Brain microvascular endothelial cell (primary cell): ENCODE measurements around the gene BRD2.

ENCODE experiments used
- DNase-seq: peaks from one replicate; pipeline ENCODE4 v3.0.0-alpha.2; 2020
- H3K27ac ChIP-seq: fragments of 250-450 bp; sonication (Bioruptor Pico); 2 replicates; pipeline ENCODE4 v1.5.1; 2020; ENCODE audit warnings: mild to moderate bottlenecking, moderate library complexity
- H3K27me3 ChIP-seq: fragments of 250-450 bp; sonication (Bioruptor Pico); replicated peaks from 2 replicates; pipeline ENCODE4 v1.5.1; 2020; ENCODE audit warnings: mild to moderate bottlenecking
- H3K36me3 ChIP-seq: fragments of 250-450 bp; sonication (Bioruptor Pico); replicated peaks from 2 replicates; pipeline ENCODE4 v1.5.1; 2020; ENCODE audit warnings: mild to moderate bottlenecking
- H3K4me3 ChIP-seq: 2 replicates; pipeline ENCODE4 v1.5.1; 2011; ENCODE audit warnings: low read depth, mild to moderate bottlenecking, control low read depth, low read length, moderate library complexity
- in situ Hi-C: cut with HindIII; loops from 2 replicates; pipeline ENCODE4 v1.10.0; 2017; ENCODE audit warnings: low sequenced_read_pairs, low pct_ligation_motif_present
- TF ChIP-seq, protein P1 (sequence below): IDR thresholded peaks from 2 replicates; pipeline ENCODE4 v1.5.1; 2011; ENCODE audit warnings: low read depth, mild to moderate bottlenecking, moderate library complexity, low read length, control low read depth, inconsistent platforms; ENCODE audit errors: missing control alignments

Gene BRD2

DNA sequence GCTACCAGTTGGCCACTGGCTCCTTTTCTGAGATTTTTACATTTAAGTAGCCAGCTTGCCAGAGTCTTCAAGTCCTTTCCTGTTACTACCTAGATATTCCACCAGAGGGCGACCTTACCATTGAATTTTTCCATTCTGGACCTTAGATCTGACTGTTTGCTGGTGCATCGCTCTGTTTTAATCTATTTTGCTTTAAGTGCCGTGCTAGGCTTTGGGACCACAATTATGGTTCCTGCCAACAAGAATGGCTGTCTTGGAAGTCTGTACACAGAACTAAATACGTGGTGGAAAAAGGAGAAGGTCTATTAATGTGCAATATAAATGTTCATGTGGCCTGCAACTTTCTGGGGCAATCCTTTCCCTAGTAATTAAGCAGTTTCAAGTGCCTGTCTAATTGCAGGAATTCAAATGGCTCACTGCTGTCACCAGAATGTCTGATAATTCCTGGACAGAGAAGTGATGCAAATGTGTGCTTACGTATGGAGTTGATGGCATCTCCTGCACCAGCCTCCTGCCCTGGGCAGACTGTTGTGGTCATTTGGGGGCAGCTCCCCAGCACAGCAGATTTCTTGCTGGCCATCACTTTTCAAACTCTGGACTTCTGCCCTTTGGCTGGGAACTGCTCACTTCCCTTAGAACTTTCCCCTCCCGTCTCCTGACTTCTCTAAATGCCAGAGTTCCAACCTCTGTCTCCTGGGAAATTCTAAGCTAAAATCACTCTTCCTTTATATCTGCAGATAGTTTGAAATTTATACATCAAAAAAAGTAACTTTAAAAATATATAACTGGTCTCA, 46.6 kb downstream of the BRD2 start:
- TF ChIP-seq, protein P1, sequence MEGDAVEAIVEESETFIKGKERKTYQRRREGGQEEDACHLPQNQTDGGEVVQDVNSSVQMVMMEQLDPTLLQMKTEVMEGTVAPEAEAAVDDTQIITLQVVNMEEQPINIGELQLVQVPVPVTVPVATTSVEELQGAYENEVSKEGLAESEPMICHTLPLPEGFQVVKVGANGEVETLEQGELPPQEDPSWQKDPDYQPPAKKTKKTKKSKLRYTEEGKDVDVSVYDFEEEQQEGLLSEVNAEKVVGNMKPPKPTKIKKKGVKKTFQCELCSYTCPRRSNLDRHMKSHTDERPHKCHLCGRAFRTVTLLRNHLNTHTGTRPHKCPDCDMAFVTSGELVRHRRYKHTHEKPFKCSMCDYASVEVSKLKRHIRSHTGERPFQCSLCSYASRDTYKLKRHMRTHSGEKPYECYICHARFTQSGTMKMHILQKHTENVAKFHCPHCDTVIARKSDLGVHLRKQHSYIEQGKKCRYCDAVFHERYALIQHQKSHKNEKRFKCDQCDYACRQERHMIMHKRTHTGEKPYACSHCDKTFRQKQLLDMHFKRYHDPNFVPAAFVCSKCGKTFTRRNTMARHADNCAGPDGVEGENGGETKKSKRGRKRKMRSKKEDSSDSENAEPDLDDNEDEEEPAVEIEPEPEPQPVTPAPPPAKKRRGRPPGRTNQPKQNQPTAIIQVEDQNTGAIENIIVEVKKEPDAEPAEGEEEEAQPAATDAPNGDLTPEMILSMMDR: peak; percentile 74
- DNase-seq: peak; percentile 78
- H3K27me3 ChIP-seq: no peaks in the 10 kb centered on the region

DNA sequence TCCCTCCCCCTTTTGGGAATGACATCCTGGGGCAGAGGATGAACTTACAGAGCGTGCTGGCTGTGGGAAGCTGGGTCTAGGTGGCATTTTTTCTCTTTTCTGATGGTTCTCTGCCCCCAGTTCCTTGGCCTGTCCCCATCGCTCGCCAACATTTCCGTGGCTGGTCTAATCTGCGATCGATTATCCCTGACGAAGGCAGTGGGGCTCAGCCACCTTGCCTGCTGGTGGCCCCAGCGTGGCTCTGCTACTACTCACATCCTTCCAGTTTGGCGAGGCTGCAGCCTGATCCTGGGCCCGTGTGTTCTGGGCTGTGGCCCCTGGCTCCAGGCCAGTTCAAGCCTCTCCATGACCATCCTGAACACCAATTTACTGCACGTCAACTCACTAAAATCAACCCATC, 47.4 kb downstream of the BRD2 start:
- DNase-seq: no peak
- no peaks in the 10 kb centered on the region for H3K36me3 ChIP-seq
- TF ChIP-seq, protein P1: no peak
- in situ Hi-C loops: no loop called here
- no peak overlapping the region for H3K27ac ChIP-seq
- H3K27me3 ChIP-seq: no peaks in the 10 kb centered on the region
- H3K4me3 ChIP-seq: no peak overlapping the region

More for the DNA sequence above, 46.6 kb downstream of the BRD2 start:
- Histone ChIP-seq H3K27ac (no peak overlapping the region), H3K36me3 (no peaks in the 10 kb centered on the region), H3K4me3 (no peak overlapping the region)
- in situ Hi-C loops: no loop called here

DNA sequence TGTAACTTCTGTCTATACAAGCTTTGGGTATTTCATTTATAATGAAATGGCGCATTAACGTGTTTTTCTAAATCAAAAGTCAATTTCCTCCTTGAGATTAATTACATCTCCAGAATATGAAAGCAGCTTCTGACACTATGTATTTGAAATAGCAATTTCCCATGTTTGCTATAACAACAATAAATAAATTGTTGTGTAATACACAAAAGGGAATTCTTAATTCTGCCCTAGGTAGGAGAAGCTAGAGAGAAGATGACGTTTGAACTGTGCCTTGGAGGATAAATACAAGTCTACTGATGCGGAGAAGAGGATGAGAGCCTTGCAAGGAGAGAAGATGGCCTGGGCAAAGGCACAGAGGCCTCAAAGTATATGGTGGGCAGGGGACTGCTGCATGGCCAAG, 48.6 kb downstream of the BRD2 start:
- H3K27me3 ChIP-seq: no peaks in the 10 kb centered on the region
- H3K27ac ChIP-seq: no peak overlapping the region
- TF ChIP-seq, protein P1: no peak
- no peaks in the 10 kb centered on the region for H3K36me3 ChIP-seq
- in situ Hi-C loops: no loop called here
- no peak for DNase-seq
- H3K4me3 ChIP-seq: no peak overlapping the region

DNA sequence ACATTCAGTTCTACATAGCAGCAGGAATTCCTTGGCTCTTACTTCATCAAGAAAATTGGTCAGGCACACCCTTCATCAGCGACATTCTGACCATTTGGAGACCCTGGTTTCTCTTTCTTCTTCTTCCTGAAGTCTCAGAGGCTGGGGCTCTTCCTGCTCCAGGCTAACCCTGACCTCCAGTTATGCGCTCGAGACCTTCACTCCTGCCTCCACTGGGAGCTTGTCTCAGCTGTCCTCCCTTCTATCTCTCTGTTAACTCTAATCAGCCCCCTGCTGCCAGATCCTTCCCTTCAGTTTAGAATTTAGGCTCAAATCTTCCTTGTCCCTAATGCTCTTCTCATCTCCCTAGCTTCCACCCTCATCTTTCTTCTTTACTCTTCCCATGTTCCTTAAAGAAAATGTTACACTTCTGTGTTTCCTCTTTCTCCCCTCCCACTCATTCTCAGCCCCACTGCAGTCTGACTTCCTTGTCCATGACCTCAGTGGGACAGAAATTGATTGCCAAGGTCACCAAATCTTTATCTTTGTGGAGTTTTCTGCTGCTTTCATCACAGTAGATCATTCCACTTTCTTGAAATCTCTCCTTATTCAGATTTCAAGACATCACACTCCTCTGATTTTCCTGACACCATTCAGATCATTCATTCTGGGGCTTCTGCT, 49.4 kb downstream of the BRD2 start:
- H3K27me3 ChIP-seq: no peaks in the 10 kb centered on the region
- no peaks in the 10 kb centered on the region for H3K36me3 ChIP-seq
- H3K27ac ChIP-seq: no peak overlapping the region
- DNase-seq: no peak
- TF ChIP-seq, protein P1: no peak
- in situ Hi-C loops: no loop called here
- H3K4me3 ChIP-seq: no peak overlapping the region

DNA sequence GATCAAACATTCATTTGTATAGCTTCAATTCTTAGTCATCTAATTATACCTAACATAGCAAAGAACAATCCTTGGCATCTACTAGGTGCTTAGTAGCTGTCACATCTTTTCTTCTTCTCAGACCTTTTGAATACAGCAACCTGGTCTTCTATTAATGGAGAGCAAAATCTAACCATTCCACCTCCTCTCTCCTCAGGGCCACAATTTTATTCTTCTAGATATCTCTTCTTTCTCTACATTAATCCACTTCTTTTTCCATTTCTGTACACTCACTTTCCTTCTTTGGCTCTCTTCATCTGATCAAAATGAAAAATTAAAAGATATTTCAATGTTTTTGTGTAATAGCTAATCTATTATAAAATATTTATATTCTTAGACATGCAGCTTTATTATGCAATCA, 50.0 kb downstream of the BRD2 start:
- Histone ChIP-seq H3K27me3 (no peaks in the 10 kb centered on the region), H3K4me3 (no peak overlapping the region), H3K27ac (no peak overlapping the region), H3K36me3 (no peaks in the 10 kb centered on the region)
- TF ChIP-seq, protein P1: no peak
- DNase-seq: no peak
- in situ Hi-C loops: no loop called here
